Brain microvascular endothelial cell (primary cell): Measurements from ENCODE around the gene LDLRAD3.
A peak's percentile ranks its signal among the peaks of the same experiment; 100 is the strongest.

Experiments used
- DNase-seq: peaks from one replicate; pipeline ENCODE4 v3.0.0-alpha.2; 2020
- H3K27ac ChIP-seq: fragments of 250-450 bp; sonication (Bioruptor Pico); 2 replicates; pipeline ENCODE4 v1.5.1; 2020; ENCODE audit warnings: mild to moderate bottlenecking, moderate library complexity
- H3K27me3 ChIP-seq: fragments of 250-450 bp; sonication (Bioruptor Pico); replicated peaks from 2 replicates; pipeline ENCODE4 v1.5.1; 2020; ENCODE audit warnings: mild to moderate bottlenecking
- H3K36me3 ChIP-seq: fragments of 250-450 bp; sonication (Bioruptor Pico); replicated peaks from 2 replicates; pipeline ENCODE4 v1.5.1; 2020; ENCODE audit warnings: mild to moderate bottlenecking
- H3K4me3 ChIP-seq: 2 replicates; pipeline ENCODE4 v1.5.1; 2011; ENCODE audit warnings: low read depth, mild to moderate bottlenecking, control low read depth, low read length, moderate library complexity
- in situ Hi-C: cut with HindIII; loops from 2 replicates; pipeline ENCODE4 v1.10.0; 2017; ENCODE audit warnings: low sequenced_read_pairs, low pct_ligation_motif_present
- TF ChIP-seq, protein P1 (sequence below): IDR thresholded peaks from 2 replicates; pipeline ENCODE4 v1.5.1; 2011; ENCODE audit warnings: low read depth, mild to moderate bottlenecking, moderate library complexity, low read length, control low read depth, inconsistent platforms; ENCODE audit errors: missing control alignments

The LDLRAD3 gene

DNA sequence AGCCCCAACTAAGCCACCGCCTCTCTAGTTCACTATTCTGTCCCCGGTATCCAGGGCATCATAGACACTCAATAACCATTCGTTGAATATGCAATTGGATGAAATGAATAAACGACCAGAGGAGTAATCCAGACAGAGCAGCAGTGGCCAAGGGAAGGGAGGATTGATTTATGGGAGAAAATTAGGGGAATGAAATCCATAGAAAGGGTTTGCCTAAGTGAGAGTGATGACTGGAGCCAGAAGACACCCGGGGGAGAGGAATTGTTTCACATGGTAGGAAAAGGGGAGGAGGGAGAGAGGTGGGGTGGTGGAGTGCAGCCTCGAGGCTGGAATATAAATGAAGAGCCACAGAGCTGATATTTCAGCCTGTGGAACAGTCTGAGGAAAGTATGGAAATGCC is 177.2 kb downstream of the LDLRAD3 start:
- Histone ChIP-seq H3K27me3 (no peaks in the 10 kb centered on the region), H3K4me3 (no peak overlapping the region), H3K36me3 (no peaks in the 10 kb centered on the region), H3K27ac (no peak overlapping the region)
- TF ChIP-seq, protein P1, sequence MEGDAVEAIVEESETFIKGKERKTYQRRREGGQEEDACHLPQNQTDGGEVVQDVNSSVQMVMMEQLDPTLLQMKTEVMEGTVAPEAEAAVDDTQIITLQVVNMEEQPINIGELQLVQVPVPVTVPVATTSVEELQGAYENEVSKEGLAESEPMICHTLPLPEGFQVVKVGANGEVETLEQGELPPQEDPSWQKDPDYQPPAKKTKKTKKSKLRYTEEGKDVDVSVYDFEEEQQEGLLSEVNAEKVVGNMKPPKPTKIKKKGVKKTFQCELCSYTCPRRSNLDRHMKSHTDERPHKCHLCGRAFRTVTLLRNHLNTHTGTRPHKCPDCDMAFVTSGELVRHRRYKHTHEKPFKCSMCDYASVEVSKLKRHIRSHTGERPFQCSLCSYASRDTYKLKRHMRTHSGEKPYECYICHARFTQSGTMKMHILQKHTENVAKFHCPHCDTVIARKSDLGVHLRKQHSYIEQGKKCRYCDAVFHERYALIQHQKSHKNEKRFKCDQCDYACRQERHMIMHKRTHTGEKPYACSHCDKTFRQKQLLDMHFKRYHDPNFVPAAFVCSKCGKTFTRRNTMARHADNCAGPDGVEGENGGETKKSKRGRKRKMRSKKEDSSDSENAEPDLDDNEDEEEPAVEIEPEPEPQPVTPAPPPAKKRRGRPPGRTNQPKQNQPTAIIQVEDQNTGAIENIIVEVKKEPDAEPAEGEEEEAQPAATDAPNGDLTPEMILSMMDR = no peak
- in situ Hi-C loops = no loop called here
- no peak for DNase-seq

DNA sequence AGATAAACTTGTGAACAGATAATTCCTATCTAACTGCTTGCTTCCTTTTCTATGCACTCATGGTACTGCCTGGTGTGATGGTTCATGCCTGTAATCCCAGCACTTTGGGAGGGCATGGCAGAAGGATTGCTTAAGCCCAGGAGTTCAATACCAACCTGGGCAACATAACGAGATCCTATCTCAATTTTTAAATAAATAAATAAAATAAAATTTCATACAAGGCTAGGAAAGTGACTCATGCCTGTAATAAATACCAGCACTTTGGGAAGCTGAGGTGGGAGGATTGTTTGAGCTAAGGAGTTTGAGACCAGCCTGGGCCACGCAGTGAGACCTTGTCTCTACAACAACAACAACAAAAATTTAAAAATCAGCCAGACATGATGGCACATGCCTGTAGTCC is 178.8 kb downstream of the LDLRAD3 start:
- TF ChIP-seq, protein P1 = no peak
- H3K27me3 ChIP-seq = no peaks in the 10 kb centered on the region
- in situ Hi-C loops = no loop called here

DNA sequence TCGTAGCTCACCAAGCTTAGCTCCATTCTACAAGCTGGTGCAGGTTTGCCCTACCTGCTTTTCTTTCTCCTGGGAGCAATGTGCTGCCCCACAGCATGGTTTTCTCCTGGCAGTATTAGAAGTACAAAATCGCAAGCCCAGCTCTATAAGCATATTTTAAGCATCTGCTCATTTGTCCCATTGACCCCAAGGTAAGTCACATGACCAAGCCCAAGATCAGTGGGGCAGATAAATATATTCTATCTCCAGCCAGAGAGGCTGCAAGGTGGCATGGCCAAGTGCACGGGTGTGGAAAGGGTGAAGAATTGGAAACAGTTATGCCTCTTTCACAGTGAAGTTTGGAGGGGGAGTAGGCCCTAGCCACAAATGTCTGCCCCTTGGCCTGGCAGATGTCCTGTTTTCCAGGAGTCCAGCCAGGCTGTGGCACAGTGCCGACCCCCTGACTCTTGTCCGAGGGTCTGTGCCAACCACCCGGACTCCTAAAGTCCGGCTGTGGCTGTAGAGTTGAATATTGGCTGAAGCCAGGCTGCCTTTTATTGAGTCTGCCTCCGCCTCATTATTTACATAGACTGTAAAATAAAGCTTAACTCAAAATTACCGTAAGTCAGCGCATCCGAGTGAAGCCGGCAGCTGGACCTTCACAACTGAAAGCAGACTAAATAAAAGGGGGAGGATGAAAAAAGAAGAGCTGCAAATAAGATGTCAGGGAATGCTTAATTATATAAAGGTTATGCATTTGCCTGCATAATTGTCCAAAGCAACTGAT is 179.7 kb downstream of the LDLRAD3 start:
- DNase-seq = peak; percentile 25

More for the DNA sequence above, 178.8 kb downstream of the LDLRAD3 start:
- no peak overlapping the region for H3K4me3 ChIP-seq
- DNase-seq = no peak
- no peak overlapping the region for H3K27ac ChIP-seq
- no peaks in the 10 kb centered on the region for H3K36me3 ChIP-seq

DNA sequence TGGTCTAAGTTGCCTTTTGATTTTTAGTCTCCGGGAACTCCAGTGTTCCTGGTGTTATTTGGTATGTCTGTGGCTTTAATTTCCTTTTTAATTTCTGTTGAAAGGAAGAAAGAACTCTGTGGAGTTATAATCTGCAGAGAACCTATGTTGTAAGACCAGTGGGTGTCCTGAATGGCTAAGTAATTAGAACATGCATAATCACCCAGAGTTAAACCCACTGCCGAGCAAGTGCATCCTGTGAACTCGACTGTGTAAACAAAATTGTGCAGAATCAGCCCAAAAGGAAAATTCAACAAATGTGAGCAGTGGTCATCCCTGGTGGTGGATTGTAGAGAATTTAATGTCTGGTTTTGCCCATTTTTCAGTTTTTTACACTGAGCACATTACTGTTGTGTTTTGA is 182.8 kb downstream of the LDLRAD3 start:
- Histone ChIP-seq H3K36me3 (no peaks in the 10 kb centered on the region), H3K27me3 (no peaks in the 10 kb centered on the region), H3K4me3 (no peak overlapping the region), H3K27ac (no peak overlapping the region)
- in situ Hi-C loops = no loop called here
- TF ChIP-seq, protein P1 = no peak
- no peak for DNase-seq

More for the DNA sequence above, 179.7 kb downstream of the LDLRAD3 start:
- in situ Hi-C loops = no loop called here
- Histone ChIP-seq H3K27me3 (no peaks in the 10 kb centered on the region), H3K27ac (no peak overlapping the region), H3K36me3 (no peaks in the 10 kb centered on the region), H3K4me3 (no peak overlapping the region)
- TF ChIP-seq, protein P1 = no peak

DNA sequence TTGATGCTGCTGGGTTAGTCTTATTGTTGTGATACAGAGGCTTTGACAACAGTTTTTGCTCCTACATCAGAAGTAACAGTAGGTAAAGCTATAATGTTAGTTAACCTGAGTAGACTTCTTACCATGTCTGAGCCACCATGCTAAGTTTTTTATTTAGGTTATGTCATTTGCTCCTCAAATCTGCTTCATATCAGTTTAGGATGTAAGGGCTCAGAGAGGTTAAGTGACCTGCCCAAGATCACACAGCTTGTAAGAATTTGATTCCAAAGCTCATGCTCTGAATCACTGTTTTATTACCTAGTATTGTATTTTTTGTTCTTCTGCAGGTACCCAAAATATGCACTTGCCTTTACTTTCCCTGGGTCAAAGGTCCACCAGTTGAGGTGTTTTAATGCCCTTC is 183.7 kb downstream of the LDLRAD3 start:
- TF ChIP-seq, protein P1 = no peak

DNA sequence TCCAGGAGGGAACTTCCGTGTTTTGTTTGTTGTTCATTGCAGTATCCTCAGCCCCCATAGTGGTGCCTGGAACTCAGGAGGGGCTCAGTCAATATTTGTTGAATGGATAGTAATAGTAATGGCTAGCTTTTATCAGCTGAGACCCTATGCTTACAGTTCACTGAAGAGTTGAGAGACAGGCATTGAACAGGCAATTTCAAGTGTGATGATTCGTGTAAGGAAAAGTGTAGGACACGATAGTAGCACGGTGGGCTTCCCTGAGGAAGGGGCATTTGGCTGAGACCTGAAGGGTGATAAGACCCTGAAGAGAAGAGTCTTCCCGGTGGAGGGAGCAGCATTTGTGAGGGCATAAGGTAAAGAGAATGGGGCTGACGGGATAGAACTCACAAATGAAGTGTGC is 186.1 kb downstream of the LDLRAD3 start:
- Histone ChIP-seq H3K27me3 (no peaks in the 10 kb centered on the region), H3K4me3 (no peak overlapping the region), H3K36me3 (no peaks in the 10 kb centered on the region), H3K27ac (no peak overlapping the region)
- TF ChIP-seq, protein P1 = no peak
- in situ Hi-C loops = no loop called here
- DNase-seq = no peak

More for the DNA sequence above, 183.7 kb downstream of the LDLRAD3 start:
- in situ Hi-C loops = no loop called here
- no peak for DNase-seq
- no peak overlapping the region for H3K4me3 ChIP-seq
- no peaks in the 10 kb centered on the region for H3K27me3 ChIP-seq
- no peaks in the 10 kb centered on the region for H3K36me3 ChIP-seq
- no peak overlapping the region for H3K27ac ChIP-seq
